Lower leg skin (tissue), 3 donors: ENCODE measurements around the gene ADORA1.

Source experiments
- CTCF ChIP-seq, 3 donors: fragments of 450-650 bp; IDR thresholded peaks; one replicate each; pipeline ENCODE4 v1.5.1; 2016; ENCODE audit warnings: antibody characterized with exemption in 3 of 3, mild to moderate bottlenecking in 3 of 3, moderate library complexity in 2 of 3
- POLR2A ChIP-seq, 2 donors: fragments of 450-650 bp; IDR thresholded peaks; one replicate each; pipeline ENCODE4 v1.6.1; 2016 to 2017; ENCODE audit warnings: antibody characterized with exemption in 2 of 2, mild to moderate bottlenecking in 1 of 2, moderate library complexity in 1 of 2

- TF ChIP-seq CTCF (IDR thresholded peaks at IDR 0.05) (no peak), POLR2A (IDR thresholded peaks at IDR 0.05) (no peak)
These were observed 46.9 kb downstream of the ADORA1 start for GRCh38 chr1:203174324-203174985.
